ENCODE results near the gene FOXJ1. TPM values are rescaled to one million over a fixed set of nuclear protein-coding genes. Genes with fewer than 3 reads are reported as not detected.

FOXJ1 gene
- total RNA-seq, 4 donors from 2014 or later = 0.19 to 0.57 TPM; not detected in 2

GRCh38 chr17:76176701-76177574 lies 35.9 kb upstream of the FOXJ1 start:
- Histone ChIP-seq H3K36me3 (no peaks in the 10 kb centered on the region), H3K4me3 (no peak overlapping the region)

GRCh38 chr17:76174037-76174436 lies 33.0 kb upstream of the FOXJ1 start:
- Histone ChIP-seq H3K36me3 (no peaks in the 10 kb centered on the region), H3K9me3 (no peaks in the 10 kb centered on the region), H3K27me3 (no peaks in the 10 kb centered on the region), H3K4me1 (no peaks in the 10 kb centered on the region), H3K4me3 (no peak overlapping the region), H3K27ac (no peak overlapping the region)
- no peak for TF ChIP-seq POLR2A (IDR thresholded peaks at IDR 0.05)
- TF ChIP-seq CTCF (IDR thresholded peaks at IDR 0.05) = no peak
- DNase-seq = no peak
- intact Hi-C loops (cut with DNase I) = no loop called here
- 78 to 82% methylated on average over 9 of the region's 9 CpGs for WGBS, 2 donors

More at GRCh38 chr17:76176701-76177574, 35.9 kb upstream of the FOXJ1 start:
- intact Hi-C loops (cut with DNase I) = no loop called here
- H3K27ac ChIP-seq = no peak overlapping the region
- H3K9me3 ChIP-seq = no peaks in the 10 kb centered on the region
- no peak for DNase-seq
- TF ChIP-seq CTCF (IDR thresholded peaks at IDR 0.05) = no peak
- TF ChIP-seq POLR2A (IDR thresholded peaks at IDR 0.05) = no peak
- no peaks in the 10 kb centered on the region for H3K27me3 ChIP-seq
- peaks cover 0 to 2% (median 0%) of the 10 kb centered on the region in 3 donors for H3K4me1 ChIP-seq
- no CpG with 5 or more reads among the region's 34 CpGs for WGBS, 2 donors

GRCh38 chr17:76173474-76173873 lies 32.4 kb upstream of the FOXJ1 start:
- no peak for DNase-seq
- TF ChIP-seq POLR2A (IDR thresholded peaks at IDR 0.05) = no peak
- no peak for TF ChIP-seq CTCF (IDR thresholded peaks at IDR 0.05)
- Histone ChIP-seq H3K36me3 (no peaks in the 10 kb centered on the region), H3K4me1 (no peaks in the 10 kb centered on the region), H3K9me3 (no peaks in the 10 kb centered on the region), H3K27ac (no peak overlapping the region), H3K4me3 (no peak overlapping the region), H3K27me3 (no peaks in the 10 kb centered on the region)
- 84 to 87% methylated on average over 4 to 9 of the region's 11 CpGs for WGBS, 2 donors
- intact Hi-C loops (cut with DNase I) = no loop called here

GRCh38 chr17:76171706-76172105 lies 30.7 kb upstream of the FOXJ1 start:
- intact Hi-C loops (cut with DNase I) = no loop called here
- H3K4me3 ChIP-seq = no peak overlapping the region
- no peaks in the 10 kb centered on the region for H3K4me1 ChIP-seq
- TF ChIP-seq POLR2A (IDR thresholded peaks at IDR 0.05) = no peak
- TF ChIP-seq CTCF (IDR thresholded peaks at IDR 0.05) = no peak
- no peaks in the 10 kb centered on the region for H3K9me3 ChIP-seq
- 73 to 93% methylated on average over 3 of the region's 4 CpGs for WGBS, 2 donors
- no peak overlapping the region for H3K27ac ChIP-seq
- no peak for DNase-seq
- H3K27me3 ChIP-seq = no peaks in the 10 kb centered on the region
- H3K36me3 ChIP-seq = no peaks in the 10 kb centered on the region

- Histone ChIP-seq H3K9me3 (no peaks in the 10 kb centered on the region), H3K4me3 (no peak overlapping the region), H3K4me1 (no peaks in the 10 kb centered on the region), H3K27ac (no peak overlapping the region), H3K27me3 (no peaks in the 10 kb centered on the region), H3K36me3 (no peaks in the 10 kb centered on the region)
- WGBS, 2 donors = 80 to 86% methylated on average over 1 of the region's 1 CpG
- TF ChIP-seq CTCF (IDR thresholded peaks at IDR 0.05) (no peak), POLR2A (IDR thresholded peaks at IDR 0.05) (no peak)
- no peak for DNase-seq
- intact Hi-C loops (cut with DNase I) = no loop called here
These were observed 29.1 kb upstream of the FOXJ1 start for GRCh38 chr17:76170114-76170513.
